NCI-H524 (cell line): Measurements from ENCODE around the gene KCNMA1.

ENCODE experiments used
- DNase-seq, 2 experiments: peaks; one replicate each; lab custom pipeline; 2025; lab: John Stamatoyannopoulos, UW

The KCNMA1 gene

DNA sequence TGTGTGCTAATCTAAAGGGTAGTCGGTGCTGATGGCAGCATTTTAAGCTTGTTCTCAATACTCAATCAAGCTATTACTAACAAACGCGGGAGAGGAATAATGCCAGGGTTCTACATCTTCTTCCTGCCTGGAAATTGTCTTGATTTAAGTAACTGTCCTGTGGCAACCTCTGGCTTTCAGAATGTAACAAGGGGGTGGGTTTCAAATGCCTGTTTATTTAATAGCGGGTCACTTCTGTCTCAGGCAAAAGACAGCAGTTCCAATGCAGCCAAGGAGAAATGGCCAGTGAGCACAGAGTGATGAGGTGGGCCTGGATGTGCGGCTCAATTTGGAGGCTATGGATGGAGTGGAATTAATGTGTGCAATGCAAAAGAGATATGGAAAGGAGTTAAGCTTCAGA is 692.4 kb downstream of the KCNMA1 start:
- DNase-seq: no peak

DNA sequence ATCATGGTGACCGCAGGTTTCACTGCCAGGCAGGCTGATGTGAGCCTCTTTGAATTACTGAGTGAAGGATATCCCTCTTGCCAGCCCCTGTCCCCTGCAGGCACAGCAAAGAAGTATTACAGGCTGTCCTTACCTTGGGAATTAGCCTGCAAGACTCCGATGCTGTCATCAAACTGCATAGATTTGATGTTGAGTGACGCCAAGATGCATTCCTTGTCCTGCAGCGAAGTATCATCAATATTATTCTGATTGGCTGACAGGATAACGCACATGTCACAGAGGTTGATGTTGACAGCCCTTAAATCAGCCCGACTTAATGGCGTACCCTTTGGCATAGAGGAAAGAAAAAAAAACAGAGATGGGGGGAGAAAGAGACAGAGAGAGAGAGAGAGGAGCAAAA is 693.0 kb downstream of the KCNMA1 start:
- DNase-seq: no peak

DNA sequence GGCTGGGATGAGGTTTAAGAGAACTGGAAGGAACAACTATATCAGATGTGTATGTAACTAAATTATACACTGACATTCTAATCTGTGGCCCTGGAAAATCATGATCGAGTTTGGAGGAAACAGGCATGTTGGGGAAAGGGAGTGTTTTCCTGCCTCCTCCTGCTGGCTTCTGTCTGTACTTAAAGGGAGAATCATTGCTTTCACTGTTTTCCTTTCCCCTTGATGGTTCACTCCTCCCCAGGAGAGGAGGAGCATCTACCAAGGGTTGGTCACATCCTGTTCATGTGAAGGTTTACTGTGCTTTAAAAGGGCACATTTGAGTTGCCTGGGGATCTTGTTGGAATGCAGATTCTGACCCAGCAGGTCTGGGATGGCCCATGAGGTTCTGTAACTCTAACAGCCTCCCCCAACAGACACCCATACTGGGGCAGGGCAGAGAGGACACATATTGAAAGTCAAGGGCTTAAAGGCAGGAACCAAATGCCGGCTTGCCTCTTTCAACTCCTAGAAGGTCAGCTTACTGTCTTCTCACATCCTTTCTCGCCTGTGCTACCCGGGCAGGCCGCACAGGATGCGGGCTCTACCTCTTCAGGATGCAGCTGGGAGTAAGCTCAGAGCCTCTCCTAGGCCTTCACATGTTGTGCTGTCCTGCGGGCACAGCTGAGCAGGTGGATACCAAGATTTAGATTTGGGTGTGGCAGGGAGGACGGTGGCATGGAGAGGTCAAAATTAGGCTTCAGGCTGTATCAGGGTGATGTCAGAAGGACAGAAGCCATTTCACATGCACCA is 694.8 kb downstream of the KCNMA1 start:
- DNase-seq: no peak

- DNase-seq: peak in 1 of 2 experiments; percentile 49
Observed at GRCh38 chr10:76939933-76940468, 697.6 kb downstream of the KCNMA1 start.

- no peak for DNase-seq
Observed at GRCh38 chr10:76937181-76937600, 700.4 kb downstream of the KCNMA1 start.

DNA sequence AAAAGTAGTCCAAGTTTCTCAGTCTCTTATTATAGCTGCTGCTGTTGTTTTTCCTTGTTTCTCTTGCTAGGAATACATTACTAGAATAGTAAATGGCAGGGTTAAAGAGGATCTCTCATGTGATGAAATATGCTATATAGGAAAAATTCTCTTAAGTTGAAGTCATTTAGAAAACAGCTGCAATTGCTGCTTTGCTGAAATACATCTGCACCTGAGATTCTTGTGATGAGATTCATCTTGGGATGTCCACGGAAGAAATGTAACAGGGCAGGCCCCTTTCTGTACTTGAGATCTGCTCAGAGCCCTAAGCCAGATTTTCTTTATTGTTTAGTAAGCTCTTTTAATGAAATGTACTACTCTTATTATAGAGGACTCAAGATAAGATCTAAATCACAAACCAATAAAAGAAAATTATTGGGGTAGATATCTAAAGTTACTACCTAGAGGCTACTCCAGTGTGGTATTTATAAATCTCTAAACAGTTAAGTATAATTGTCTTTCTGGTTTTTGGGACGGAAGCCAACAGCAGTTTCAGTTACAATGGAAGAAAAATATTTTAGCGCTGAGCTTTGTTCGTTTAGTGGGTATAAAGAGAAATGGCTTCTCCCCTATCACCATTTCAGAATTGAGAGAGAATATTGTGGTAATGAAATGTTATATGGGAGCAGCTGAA is 701.5 kb downstream of the KCNMA1 start:
- DNase-seq: no peak

GRCh38 chr10:76928565-76928964 is 709.0 kb downstream of the KCNMA1 start:
- no peak for DNase-seq

GRCh38 chr10:76925636-76926405 is 711.8 kb downstream of the KCNMA1 start:
- DNase-seq: no peak

DNA sequence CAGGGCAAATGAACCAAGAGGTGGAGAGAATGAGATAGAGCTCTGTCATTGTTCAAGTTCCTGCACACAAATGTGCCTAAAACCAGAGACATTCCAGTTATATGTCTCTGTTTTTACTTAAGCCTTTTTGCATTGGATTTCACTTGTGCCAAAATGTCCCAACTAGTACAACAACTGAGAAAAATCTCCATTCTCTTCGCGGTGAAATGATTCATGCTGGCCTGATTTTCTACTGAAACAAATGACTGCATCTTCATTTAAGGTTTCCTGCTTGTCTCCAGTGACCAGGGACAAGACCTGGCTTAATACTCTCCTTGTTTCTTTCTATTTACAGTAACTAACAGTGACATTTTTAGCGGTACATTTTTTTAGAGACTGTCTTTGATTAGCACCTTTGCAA is 714.9 kb downstream of the KCNMA1 start:
- no peak for DNase-seq

- DNase-seq: no peak
Observed at GRCh38 chr10:76921383-76922010, 716.1 kb downstream of the KCNMA1 start.

DNA sequence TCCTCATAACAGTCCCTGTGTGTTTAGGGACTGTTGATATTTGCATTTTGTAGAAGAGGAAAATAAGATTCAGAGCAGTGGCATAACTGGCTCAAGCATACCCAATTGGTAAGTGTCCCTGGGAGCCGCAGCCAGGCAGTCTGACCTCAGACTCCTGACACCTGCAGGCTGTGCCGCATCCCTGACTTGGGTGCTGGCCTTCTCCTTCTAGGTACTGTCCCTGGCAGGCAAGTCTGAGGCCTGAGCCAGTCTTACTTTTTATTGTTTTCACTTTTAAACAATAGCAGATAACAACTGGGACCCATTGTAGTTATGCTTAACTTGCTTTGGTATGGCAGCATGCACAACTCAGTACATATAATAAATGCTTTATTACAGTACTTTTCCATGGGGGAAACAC is 717.0 kb downstream of the KCNMA1 start:
- DNase-seq: no peak

- no peak for DNase-seq
Observed at GRCh38 chr10:76918106-76918505, 719.5 kb downstream of the KCNMA1 start.

- no peak for DNase-seq
Observed at GRCh38 chr10:76917071-76917470, 720.5 kb downstream of the KCNMA1 start.

DNA sequence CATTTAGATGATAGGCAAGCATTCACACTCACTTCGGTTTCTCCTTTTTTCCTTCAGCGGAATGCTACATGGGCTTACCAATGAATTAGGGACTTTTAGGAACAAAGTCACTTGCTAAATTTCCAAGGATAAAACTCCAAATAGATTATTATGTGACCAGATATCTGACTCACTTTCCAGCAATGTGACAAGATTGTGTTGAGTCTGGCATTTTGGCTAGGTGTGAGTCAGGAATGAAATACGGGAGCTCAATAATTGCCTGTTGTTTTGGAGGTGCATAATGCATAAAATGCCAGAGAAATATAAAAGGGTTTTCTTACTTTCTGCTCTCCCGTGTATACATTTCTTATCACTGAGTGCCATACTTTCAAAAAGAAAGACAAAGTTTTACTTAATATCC is 721.1 kb downstream of the KCNMA1 start:
- no peak for DNase-seq

GRCh38 chr10:76915316-76915715 is 722.3 kb downstream of the KCNMA1 start:
- DNase-seq: no peak

DNA sequence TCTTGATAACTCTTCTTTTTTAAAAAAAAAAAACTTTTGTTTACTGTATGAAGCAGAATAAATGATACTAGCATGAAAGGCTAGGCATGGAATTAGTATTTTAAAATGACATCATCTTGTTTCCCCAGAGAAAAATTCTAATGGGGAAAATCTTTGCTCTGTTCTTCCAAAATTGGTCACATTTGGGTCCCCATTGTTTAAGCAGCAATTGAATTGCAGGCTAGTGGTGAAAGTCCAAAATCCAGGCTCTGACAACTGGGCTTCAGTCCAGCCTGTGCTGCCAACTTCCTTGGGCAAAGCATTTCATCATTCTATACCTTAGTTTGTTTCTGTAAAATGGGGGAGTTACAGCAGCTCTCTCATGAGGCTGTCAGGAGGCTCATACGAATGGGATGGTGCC is 726.4 kb downstream of the KCNMA1 start:
- no peak for DNase-seq

GRCh38 chr10:76910184-76910962 is 727.2 kb downstream of the KCNMA1 start:
- DNase-seq: no peak

DNA sequence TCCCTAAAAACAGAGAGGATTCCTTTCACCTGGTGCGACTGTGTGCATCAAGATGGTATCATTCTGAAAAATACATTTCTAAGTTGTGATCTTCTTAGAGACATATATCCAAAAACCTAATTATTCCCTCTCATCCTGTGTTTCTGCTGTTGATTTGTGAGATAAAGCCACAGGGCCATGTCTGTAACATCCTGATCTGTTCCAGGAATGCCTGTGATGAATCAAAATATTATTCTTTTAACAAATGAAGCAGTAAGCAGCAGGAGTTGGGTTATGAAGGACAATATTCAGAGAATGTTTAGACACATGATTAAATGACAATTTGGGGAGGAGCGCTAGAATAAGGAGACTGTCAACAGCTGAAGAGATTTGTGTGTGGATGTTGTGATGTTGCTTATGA is 731.4 kb downstream of the KCNMA1 start:
- no peak for DNase-seq

GRCh38 chr10:76905251-76905650 is 732.4 kb downstream of the KCNMA1 start:
- DNase-seq: no peak

- DNase-seq: no peak
Observed at GRCh38 chr10:76903387-76903945, 734.1 kb downstream of the KCNMA1 start.

DNA sequence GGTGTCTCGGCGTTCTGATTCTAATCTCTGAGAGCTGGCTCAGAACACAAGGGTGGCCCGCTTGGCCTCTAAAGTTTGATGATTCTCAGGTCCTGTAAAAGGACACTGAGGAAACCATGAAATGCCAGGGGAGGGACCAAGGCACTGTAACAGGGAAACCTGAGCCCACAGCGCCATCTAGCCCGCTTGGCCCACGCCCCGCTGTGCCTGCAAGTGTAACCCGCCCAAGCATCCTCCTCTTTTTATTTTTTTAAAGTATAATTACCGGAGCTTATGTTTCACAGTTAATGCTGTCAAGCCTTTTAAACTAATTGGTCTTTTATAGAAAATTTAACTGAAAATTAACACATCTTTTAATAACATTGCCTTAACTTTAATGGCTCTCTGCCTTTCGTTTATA is 734.7 kb downstream of the KCNMA1 start:
- DNase-seq: peak in 1 of 2 experiments; percentile 22
